Breast epithelium (tissue), 4 donors: ENCODE measurements around the gene CNP. TPM values are rescaled to one million over a fixed set of nuclear protein-coding genes. Genes with fewer than 3 reads are reported as not detected.

Experiments used
- DNase-seq, 2 donors: peaks; one replicate each; pipeline ENCODE4 v3.0.0-alpha.2; 2019; ENCODE audit warnings: low spot score in 2 of 2
- H3K27ac ChIP-seq, 2 donors: fragments of 200-600 bp; sonication (generic) in 1 of 2; one replicate each; pipeline ENCODE4 v1.5.1; 2016 to 2019; ENCODE audit warnings: mild to moderate bottlenecking in 1 of 2
- H3K27me3 ChIP-seq, 2 donors: fragments of 200-600 bp; sonication (generic) in 1 of 2; one replicate each; pipeline versions ENCODE4 v1.5.1 to v1.6.0; 2017 to 2019; ENCODE audit warnings: control low read depth in 1 of 2, mild to moderate bottlenecking in 1 of 2
- H3K36me3 ChIP-seq: fragments of 200-600 bp; one replicate; pipeline ENCODE4 v1.5.1; 2019
- H3K4me1 ChIP-seq, 2 donors: fragments of 200-600 bp; sonication (generic); one replicate each; pipeline ENCODE4 v1.5.1; 2016 to 2019; ENCODE audit warnings: control low read depth in 1 of 2
- H3K4me3 ChIP-seq, 3 donors: fragments of 200-600 bp; sonication (generic); 1 replicate in 2 of 3; 2 replicates in 1 of 3; pipeline ENCODE4 v1.5.1; 2016 to 2019; ENCODE audit warnings: mild to moderate bottlenecking in 3 of 3, moderate library complexity in 2 of 3
- H3K9me3 ChIP-seq, 2 donors: fragments of 200-600 bp; sonication (generic) in 1 of 2; one replicate each; pipeline ENCODE4 v1.5.1; 2016 to 2019; ENCODE audit warnings: control low read depth in 1 of 2
- CTCF ChIP-seq, 3 donors: fragments of 450-650 bp; IDR thresholded peaks; one replicate each; pipeline ENCODE4 v1.5.1; 2016 to 2017; ENCODE audit warnings: antibody characterized with exemption in 3 of 3, mild to moderate bottlenecking in 3 of 3, moderate library complexity in 3 of 3
- POLR2A ChIP-seq: fragments of 450-650 bp; IDR thresholded peaks from one replicate; pipeline ENCODE4 v1.6.1; 2016; ENCODE audit warnings: antibody characterized with exemption, mild to moderate bottlenecking, moderate library complexity
- POLR2AphosphoS5 ChIP-seq, 3 donors: sonication (generic); formaldehyde crosslinking; IDR thresholded peaks; one replicate each; pipeline ENCODE4 v1.6.1; 2017; ENCODE audit warnings: antibody characterized with exemption in 3 of 3
- intact Hi-C: fragments of 100-400 bp; cut with DNase I; formaldehyde crosslinking; loops from one replicate; pipeline ENCODE4 v1.15.1; 2023; ENCODE audit warnings: low total_unique reads
- total RNA-seq, 3 donors: library from RNA; depleted of rRNA; stranded (reverse); fragments of >200 nt; gene quantifications; one replicate each; pipeline ENCODE4 v1.1.0, GENCODE V29; 2016

Gene CNP
- total RNA-seq, 3 donors from 2014 or later, result 51.8 to 55.5 (median 53.7) TPM

- DNase-seq, result peak; percentile 83 to 87
- peak overlapping the region; percentile 79 to 83 for H3K27ac ChIP-seq
- H3K4me3 ChIP-seq, result peak overlapping the region in 1 of 3 donors; percentile 32
- H3K27me3 ChIP-seq, result no peaks in the 10 kb centered on the region
- no peaks in the 10 kb centered on the region for H3K36me3 ChIP-seq
- H3K9me3 ChIP-seq, result no peaks in the 10 kb centered on the region
- no peak for TF ChIP-seq POLR2A
- peak; percentile 30 to 84 (median 48) for TF ChIP-seq POLR2AphosphoS5 (IDR thresholded peaks at IDR 0.05)
- intact Hi-C loops, result no loop called here
- H3K4me1 ChIP-seq, result peaks cover 11 to 30% of the 10 kb centered on the region in 2 donors
These were observed 6.2 kb downstream of the CNP start for GRCh38 chr17:41972571-41973407.

GRCh38 chr17:41973408-41973811, 6.8 kb downstream of the CNP start:
- Histone ChIP-seq H3K27ac (peak overlapping the region; percentile 79 to 83), H3K4me3 (peak overlapping the region in 1 of 3 donors; percentile 32), H3K27me3 (no peaks in the 10 kb centered on the region), H3K4me1 (peaks cover 11 to 29% of the 10 kb centered on the region in 2 donors), H3K9me3 (no peaks in the 10 kb centered on the region), H3K36me3 (no peaks in the 10 kb centered on the region)
- no peak for DNase-seq
- no peak for TF ChIP-seq POLR2A
- no peak for TF ChIP-seq CTCF (IDR thresholded peaks at IDR 0.05)
- no peak for TF ChIP-seq POLR2AphosphoS5 (IDR thresholded peaks at IDR 0.05)
- intact Hi-C loops, result no loop called here

- peak overlapping the region in 1 of 2 donors; percentile 79 for H3K27ac ChIP-seq
- intact Hi-C loops, result no loop called here
- no peaks in the 10 kb centered on the region for H3K9me3 ChIP-seq
- H3K4me3 ChIP-seq, result no peak overlapping the region
- H3K4me1 ChIP-seq, result peaks cover 11 to 23% of the 10 kb centered on the region in 2 donors
- TF ChIP-seq POLR2A, result no peak
- TF ChIP-seq POLR2AphosphoS5 (IDR thresholded peaks at IDR 0.05), result no peak
- no peak for TF ChIP-seq CTCF (IDR thresholded peaks at IDR 0.05)
- no peak for DNase-seq
- no peaks in the 10 kb centered on the region for H3K27me3 ChIP-seq
- H3K36me3 ChIP-seq, result no peaks in the 10 kb centered on the region
These were observed 7.4 kb downstream of the CNP start for GRCh38 chr17:41974031-41974430.

GRCh38 chr17:41974658-41975057, 8.1 kb downstream of the CNP start:
- Histone ChIP-seq H3K9me3 (no peaks in the 10 kb centered on the region), H3K36me3 (no peaks in the 10 kb centered on the region), H3K27me3 (no peaks in the 10 kb centered on the region), H3K4me3 (no peak overlapping the region), H3K27ac (peak overlapping the region in 1 of 2 donors; percentile 79), H3K4me1 (peaks cover 11 to 22% of the 10 kb centered on the region in 2 donors)
- intact Hi-C loops, result no loop called here
- no peak for TF ChIP-seq POLR2A
- DNase-seq, result no peak

- no peak overlapping the region for H3K4me3 ChIP-seq
- no peak for TF ChIP-seq CTCF (IDR thresholded peaks at IDR 0.05)
- no peak for TF ChIP-seq POLR2A
- no peaks in the 10 kb centered on the region for H3K36me3 ChIP-seq
- H3K4me1 ChIP-seq, result peaks cover 11 to 22% of the 10 kb centered on the region in 2 donors
- intact Hi-C loops, result no loop called here
- DNase-seq, result no peak
- H3K9me3 ChIP-seq, result no peaks in the 10 kb centered on the region
- H3K27me3 ChIP-seq, result no peaks in the 10 kb centered on the region
- peak overlapping the region; percentile 66 to 79 for H3K27ac ChIP-seq
These were observed 8.8 kb downstream of the CNP start for GRCh38 chr17:41975099-41976083.
